ENCODE data around the gene TSPAN9.

The TSPAN9 gene

GRCh38 chr12:3229577-3229976 is 152.4 kb downstream of the TSPAN9 start:
- no peak for DNase-seq

GRCh38 chr12:3230758-3231375 is 153.7 kb downstream of the TSPAN9 start:
- no peak for DNase-seq

- DNase-seq: no peak
These were observed 154.3 kb downstream of the TSPAN9 start for GRCh38 chr12:3231399-3231876.

GRCh38 chr12:3233797-3234196 is 156.6 kb downstream of the TSPAN9 start:
- no peak for DNase-seq

GRCh38 chr12:3236345-3237187 is 159.4 kb downstream of the TSPAN9 start:
- no peak for DNase-seq

- DNase-seq: no peak
These were observed 161.0 kb downstream of the TSPAN9 start for GRCh38 chr12:3238196-3238595.

- no peak for DNase-seq
These were observed 164.4 kb downstream of the TSPAN9 start for GRCh38 chr12:3241621-3242020.

GRCh38 chr12:3242199-3242863 is 165.2 kb downstream of the TSPAN9 start:
- DNase-seq: no peak

- no peak for DNase-seq
These were observed 166.4 kb downstream of the TSPAN9 start for GRCh38 chr12:3243376-3244084.

- no peak for DNase-seq
These were observed 167.1 kb downstream of the TSPAN9 start for GRCh38 chr12:3244219-3244750.

- no peak for DNase-seq
These were observed 169.1 kb downstream of the TSPAN9 start for GRCh38 chr12:3246253-3246652.

GRCh38 chr12:3247077-3247476 is 169.9 kb downstream of the TSPAN9 start:
- no peak for DNase-seq

- DNase-seq: no peak
These were observed 170.5 kb downstream of the TSPAN9 start for GRCh38 chr12:3247629-3248161.

- no peak for DNase-seq
These were observed 172.1 kb downstream of the TSPAN9 start for GRCh38 chr12:3249081-3249800.

- DNase-seq: no peak
These were observed 172.9 kb downstream of the TSPAN9 start for GRCh38 chr12:3250034-3250433.

- DNase-seq: no peak
These were observed 173.4 kb downstream of the TSPAN9 start for GRCh38 chr12:3250576-3250975.

- DNase-seq: no peak
These were observed 173.9 kb downstream of the TSPAN9 start for GRCh38 chr12:3251067-3251466.

- DNase-seq: no peak
These were observed 174.5 kb downstream of the TSPAN9 start for GRCh38 chr12:3251691-3252090.

GRCh38 chr12:3252450-3252891 is 175.3 kb downstream of the TSPAN9 start:
- no peak for DNase-seq

- DNase-seq: no peak
These were observed 176.6 kb downstream of the TSPAN9 start for GRCh38 chr12:3253682-3254275.

- DNase-seq: no peak
These were observed 177.9 kb downstream of the TSPAN9 start for GRCh38 chr12:3255057-3255456.
